HUES48 (cell line): Measurements from ENCODE around the gene GAP43.

Experiments used
- H3K27ac ChIP-seq: one replicate; pipeline ENCODE4 v1.7.0; 2013; ENCODE audit warnings: low read depth, low read length, inconsistent platforms
- H3K27me3 ChIP-seq: 2 replicates; pipeline ENCODE4 v1.6.1; 2013; ENCODE audit warnings: mild to moderate bottlenecking, low read length; ENCODE audit not compliant: control insufficient read depth, insufficient read depth
- H3K36me3 ChIP-seq: 2 replicates; pipeline ENCODE4 v1.6.1; 2013; ENCODE audit warnings: low read length; ENCODE audit not compliant: control insufficient read depth, insufficient read depth
- H3K4me1 ChIP-seq: 2 replicates; pipeline ENCODE4 v1.6.1; 2013; ENCODE audit warnings: mild to moderate bottlenecking, low read length; ENCODE audit not compliant: control insufficient read depth, insufficient read depth
- H3K4me3 ChIP-seq: 2 replicates; pipeline ENCODE4 v1.5.1; 2013; ENCODE audit warnings: mild to moderate bottlenecking, low read depth, low read length
- H3K9ac ChIP-seq: 2 replicates; pipeline ENCODE4 v1.6.1; 2013; ENCODE audit warnings: mild to moderate bottlenecking, low read depth, low read length, moderate library complexity
- H3K9me3 ChIP-seq: 2 replicates; pipeline ENCODE4 v1.6.1; 2013; ENCODE audit warnings: low read length; ENCODE audit not compliant: control insufficient read depth, insufficient read depth

GAP43 gene

GRCh38 chr3:115651087-115651486, 27.8 kb downstream of the GAP43 start:
- no peaks in the 10 kb centered on the region for H3K4me1 ChIP-seq
- H3K36me3 ChIP-seq = no peaks in the 10 kb centered on the region
- H3K27me3 ChIP-seq = no peaks in the 10 kb centered on the region
- H3K27ac ChIP-seq = no peak overlapping the region
- no peak overlapping the region for H3K9ac ChIP-seq
- H3K9me3 ChIP-seq = no peaks in the 10 kb centered on the region
- H3K4me3 ChIP-seq = no peak overlapping the region

DNA sequence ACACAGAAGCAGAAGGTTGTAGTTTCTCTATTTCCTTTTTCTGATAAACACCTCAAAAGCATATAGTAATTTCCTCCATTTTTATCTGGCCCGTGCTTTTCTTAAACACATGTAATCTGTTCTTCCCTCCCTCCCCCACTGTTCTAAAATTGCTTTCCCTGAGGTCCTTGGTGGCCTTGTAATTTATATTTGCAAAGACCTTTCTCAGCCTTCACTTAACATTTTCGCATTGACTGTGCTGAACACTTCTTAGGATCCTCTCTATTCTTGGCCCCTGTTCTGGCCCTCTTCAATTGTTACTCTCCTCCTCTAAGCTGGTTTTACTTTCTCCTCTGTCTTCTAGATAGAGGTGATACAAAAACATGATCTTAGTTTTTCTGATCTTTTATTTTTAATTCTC, 28.3 kb downstream of the GAP43 start:
- no peak overlapping the region for H3K9ac ChIP-seq
- no peaks in the 10 kb centered on the region for H3K27me3 ChIP-seq
- H3K27ac ChIP-seq = no peak overlapping the region
- H3K36me3 ChIP-seq = no peaks in the 10 kb centered on the region
- no peaks in the 10 kb centered on the region for H3K4me1 ChIP-seq
- no peaks in the 10 kb centered on the region for H3K9me3 ChIP-seq
- no peak overlapping the region for H3K4me3 ChIP-seq

GRCh38 chr3:115652738-115653137, 29.4 kb downstream of the GAP43 start:
- Histone ChIP-seq H3K27ac (no peak overlapping the region), H3K36me3 (no peaks in the 10 kb centered on the region), H3K27me3 (no peaks in the 10 kb centered on the region), H3K9ac (no peak overlapping the region), H3K4me1 (peaks cover 8% of the 10 kb centered on the region), H3K4me3 (no peak overlapping the region), H3K9me3 (no peaks in the 10 kb centered on the region)

GRCh38 chr3:115655761-115656282, 32.5 kb downstream of the GAP43 start:
- Histone ChIP-seq H3K4me1 (peaks cover 27% of the 10 kb centered on the region), H3K27ac (no peak overlapping the region), H3K36me3 (no peaks in the 10 kb centered on the region), H3K9ac (no peak overlapping the region), H3K9me3 (no peaks in the 10 kb centered on the region), H3K4me3 (no peak overlapping the region), H3K27me3 (no peaks in the 10 kb centered on the region)

DNA sequence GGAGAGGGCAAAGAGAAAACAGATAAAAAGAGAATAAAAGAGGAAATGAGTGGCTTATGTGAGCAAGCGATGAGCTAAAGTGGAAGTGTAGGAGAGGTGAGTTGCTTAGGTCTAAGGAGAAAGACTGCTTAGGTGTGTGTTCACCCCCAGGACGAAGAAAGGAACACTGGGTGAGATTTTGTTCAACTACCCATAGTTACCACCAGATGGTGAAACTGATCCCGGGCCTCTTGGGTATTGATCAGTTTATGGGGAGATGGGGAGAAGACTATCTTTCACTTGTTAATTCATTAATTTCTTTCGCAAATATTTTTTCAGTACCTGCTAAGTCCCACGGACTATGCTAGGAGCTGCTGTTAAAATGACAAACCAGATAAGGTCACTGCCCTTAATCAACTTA, 33.9 kb downstream of the GAP43 start:
- no peaks in the 10 kb centered on the region for H3K9me3 ChIP-seq
- no peaks in the 10 kb centered on the region for H3K36me3 ChIP-seq
- H3K27ac ChIP-seq = peak overlapping the region; percentile 97
- H3K4me1 ChIP-seq = peaks cover 27% of the 10 kb centered on the region
- no peak overlapping the region for H3K4me3 ChIP-seq
- no peaks in the 10 kb centered on the region for H3K27me3 ChIP-seq
- H3K9ac ChIP-seq = no peak overlapping the region

DNA sequence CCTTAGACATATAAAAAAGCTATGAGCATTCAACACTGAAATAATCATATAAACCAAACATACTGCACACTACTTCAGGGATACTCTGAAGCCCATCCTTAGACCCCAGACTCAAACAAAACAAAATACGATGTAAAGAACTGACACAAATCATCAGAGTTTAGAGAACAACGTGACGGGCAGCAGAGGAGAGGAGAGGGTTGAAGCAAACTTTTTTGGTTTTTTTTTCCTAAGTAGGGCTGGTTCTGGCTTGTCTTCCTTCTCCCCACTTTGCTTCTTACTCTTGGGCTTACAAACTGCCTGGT, 34.7 kb downstream of the GAP43 start:
- H3K36me3 ChIP-seq = no peaks in the 10 kb centered on the region
- peak overlapping the region; percentile 70 for H3K4me3 ChIP-seq
- peak overlapping the region; percentile 91 for H3K9ac ChIP-seq
- H3K9me3 ChIP-seq = no peaks in the 10 kb centered on the region
- H3K27ac ChIP-seq = peak overlapping the region; percentile 97
- H3K4me1 ChIP-seq = peaks cover 27% of the 10 kb centered on the region
- no peaks in the 10 kb centered on the region for H3K27me3 ChIP-seq

- Histone ChIP-seq H3K27me3 (no peaks in the 10 kb centered on the region), H3K9ac (peak overlapping the region; percentile 91), H3K9me3 (no peaks in the 10 kb centered on the region), H3K36me3 (no peaks in the 10 kb centered on the region), H3K27ac (peak overlapping the region; percentile 97), H3K4me1 (peaks cover 27% of the 10 kb centered on the region), H3K4me3 (peak overlapping the region; percentile 70)
These were observed 35.2 kb downstream of the GAP43 start for GRCh38 chr3:115658337-115659181.

DNA sequence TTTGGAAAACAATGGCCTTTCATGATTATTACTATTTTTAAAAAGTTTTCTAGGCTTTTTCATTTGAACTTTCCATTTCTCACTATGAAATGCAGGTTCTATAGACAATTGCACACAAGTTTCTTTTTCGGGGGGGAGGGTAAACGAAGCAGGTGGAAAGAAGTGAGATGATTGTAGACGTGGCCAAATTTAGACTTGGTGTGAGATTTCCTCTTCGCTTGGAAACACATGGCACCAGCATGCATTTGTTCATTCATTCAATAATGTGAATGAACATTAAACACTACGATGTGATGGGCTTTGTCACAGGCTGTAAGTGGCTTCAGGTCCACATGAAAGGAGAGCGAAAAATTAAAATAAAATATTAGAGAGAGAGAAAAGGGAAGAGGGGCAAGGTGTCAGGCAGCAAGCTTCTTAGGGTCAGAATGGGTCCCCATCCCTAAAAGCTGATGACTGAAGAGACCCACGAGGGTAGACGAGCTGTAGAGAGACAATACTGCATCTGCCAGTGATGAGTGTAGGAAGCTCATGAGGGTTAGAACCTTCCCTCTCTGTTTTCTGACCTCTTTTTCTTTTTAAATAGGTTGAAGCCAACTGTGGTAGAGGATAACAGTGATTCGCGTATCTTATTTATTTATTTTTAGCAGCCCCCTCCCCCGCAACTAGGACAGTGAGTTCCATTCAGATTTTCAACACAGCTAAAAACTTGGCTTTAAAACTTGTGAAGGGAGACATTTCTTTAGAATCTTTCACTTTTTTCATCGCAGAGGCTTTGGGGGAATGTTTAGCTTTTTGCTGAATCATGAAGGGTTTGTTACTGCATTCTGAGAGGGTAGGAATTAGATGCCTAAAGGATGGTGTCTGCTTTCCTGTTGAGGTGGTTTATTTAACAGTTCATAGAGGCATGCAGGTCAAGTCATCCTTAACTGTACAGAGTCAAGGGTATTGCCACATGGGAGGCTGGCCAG, 36.2 kb downstream of the GAP43 start:
- Histone ChIP-seq H3K9ac (peak overlapping the region; percentile 91), H3K4me3 (peak overlapping the region; percentile 70), H3K9me3 (no peaks in the 10 kb centered on the region), H3K36me3 (no peaks in the 10 kb centered on the region), H3K27me3 (no peaks in the 10 kb centered on the region), H3K4me1 (peaks cover 27% of the 10 kb centered on the region), H3K27ac (peak overlapping the region; percentile 97)

GRCh38 chr3:115660646-115661337, 37.5 kb downstream of the GAP43 start:
- Histone ChIP-seq H3K4me3 (no peak overlapping the region), H3K4me1 (peaks cover 27% of the 10 kb centered on the region), H3K9me3 (no peaks in the 10 kb centered on the region), H3K27me3 (no peaks in the 10 kb centered on the region), H3K27ac (no peak overlapping the region), H3K36me3 (no peaks in the 10 kb centered on the region), H3K9ac (no peak overlapping the region)

DNA sequence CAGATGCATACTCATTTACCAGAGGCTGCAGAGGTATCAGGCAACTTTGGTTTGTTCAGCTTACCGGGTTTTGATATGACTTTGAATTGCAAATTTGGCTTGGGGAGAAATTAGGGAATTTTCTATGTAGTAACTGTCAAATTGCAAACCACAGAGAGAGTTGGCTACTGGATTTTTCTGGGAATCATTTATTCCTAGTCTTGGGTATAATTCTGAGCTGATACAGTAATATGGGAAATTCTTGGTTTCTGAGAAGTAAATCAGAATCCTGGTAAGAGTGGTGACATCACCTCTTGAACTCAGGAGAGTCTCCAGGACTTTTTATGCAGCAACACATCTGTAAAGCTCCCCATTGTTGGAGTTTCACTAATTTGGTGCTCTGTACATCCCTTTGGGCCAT, 39.0 kb downstream of the GAP43 start:
- peaks cover 34% of the 10 kb centered on the region for H3K4me1 ChIP-seq
- no peaks in the 10 kb centered on the region for H3K9me3 ChIP-seq
- no peak overlapping the region for H3K4me3 ChIP-seq
- no peak overlapping the region for H3K9ac ChIP-seq
- H3K27ac ChIP-seq = no peak overlapping the region
- H3K36me3 ChIP-seq = no peaks in the 10 kb centered on the region
- no peaks in the 10 kb centered on the region for H3K27me3 ChIP-seq
